T-helper 2 cell (primary cell): Measurements from ENCODE around the gene SHROOM4.

Source experiments
- DNase-seq, 5 experiments: peaks; one replicate each; pipeline versions ENCODE4 v3.0.0 to v3.0.0-alpha.2; 2012 to 2022

The SHROOM4 gene

GRCh38 chrX:50780144-50780543 lies 33.9 kb downstream of the SHROOM4 start:
- no peak for DNase-seq

DNA sequence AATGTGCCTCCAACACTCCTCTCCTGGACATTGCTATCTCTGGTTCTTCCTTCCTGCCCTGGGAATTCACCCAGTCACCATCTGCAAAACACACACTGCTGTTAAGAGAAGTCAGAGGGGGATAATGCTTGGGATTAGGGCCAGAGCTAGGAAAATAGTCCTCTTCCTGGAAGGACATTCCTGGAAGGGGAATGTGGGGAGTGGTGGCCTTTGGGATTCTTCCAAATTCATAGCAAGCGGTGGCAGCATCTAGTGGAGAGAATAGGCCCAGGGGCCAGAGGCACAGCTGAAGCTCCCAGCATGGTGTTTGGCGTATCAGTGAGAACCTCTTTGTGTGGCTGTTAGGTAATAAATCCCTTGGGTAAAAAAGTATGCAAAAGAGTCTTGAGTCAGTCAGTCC lies 34.3 kb downstream of the SHROOM4 start:
- DNase-seq, result no peak

- no peak for DNase-seq
Measured at GRCh38 chrX:50778272-50778671, 35.7 kb downstream of the SHROOM4 start.

DNA sequence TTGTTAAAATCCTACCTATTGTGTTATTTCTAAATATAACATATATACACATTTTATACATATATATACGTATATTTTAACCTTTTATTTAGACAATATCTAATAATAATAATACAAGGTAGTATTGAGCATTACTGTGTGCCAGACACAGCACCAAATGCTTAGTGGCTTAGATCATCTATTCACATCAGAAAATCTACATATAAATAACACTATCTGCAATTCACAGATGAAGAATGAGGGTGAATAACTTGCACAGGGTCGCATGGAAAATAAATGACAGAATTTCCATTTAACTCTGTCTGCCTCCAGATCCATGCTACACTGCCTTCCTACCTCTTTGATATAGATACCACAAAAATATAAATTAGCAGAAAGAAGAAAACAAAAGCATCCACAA lies 37.7 kb downstream of the SHROOM4 start:
- DNase-seq, result no peak

GRCh38 chrX:50771382-50771781 lies 42.6 kb downstream of the SHROOM4 start:
- DNase-seq, result no peak

- no peak for DNase-seq
Measured at GRCh38 chrX:50770702-50771101, 43.3 kb downstream of the SHROOM4 start.

- DNase-seq, result no peak
Measured at GRCh38 chrX:50769389-50770063, 44.5 kb downstream of the SHROOM4 start.

GRCh38 chrX:50768801-50769200 lies 45.2 kb downstream of the SHROOM4 start:
- no peak for DNase-seq

- no peak for DNase-seq
Measured at GRCh38 chrX:50765986-50766385, 48.0 kb downstream of the SHROOM4 start.

DNA sequence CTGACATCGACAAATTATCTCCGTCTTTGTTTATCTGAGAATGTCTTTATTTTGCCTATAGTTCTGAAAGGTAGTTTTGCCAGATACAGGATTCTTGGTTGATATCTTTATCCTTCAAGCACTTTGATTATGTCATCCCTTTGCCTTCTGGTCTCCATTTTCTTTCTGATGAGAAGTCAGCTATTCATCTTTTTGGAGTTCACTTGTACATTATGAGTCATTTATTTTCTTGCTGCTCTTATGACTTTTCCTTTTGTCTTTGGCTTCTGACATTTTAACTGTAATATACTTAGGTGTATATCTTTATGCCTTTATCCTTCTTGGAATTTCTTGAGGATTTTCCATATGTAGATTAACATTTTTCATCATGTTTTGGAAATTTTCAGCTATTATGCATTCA lies 51.4 kb downstream of the SHROOM4 start:
- no peak for DNase-seq

GRCh38 chrX:50756276-50756675 lies 57.7 kb downstream of the SHROOM4 start:
- peak in 1 of 5 experiments; percentile 1 for DNase-seq

DNA sequence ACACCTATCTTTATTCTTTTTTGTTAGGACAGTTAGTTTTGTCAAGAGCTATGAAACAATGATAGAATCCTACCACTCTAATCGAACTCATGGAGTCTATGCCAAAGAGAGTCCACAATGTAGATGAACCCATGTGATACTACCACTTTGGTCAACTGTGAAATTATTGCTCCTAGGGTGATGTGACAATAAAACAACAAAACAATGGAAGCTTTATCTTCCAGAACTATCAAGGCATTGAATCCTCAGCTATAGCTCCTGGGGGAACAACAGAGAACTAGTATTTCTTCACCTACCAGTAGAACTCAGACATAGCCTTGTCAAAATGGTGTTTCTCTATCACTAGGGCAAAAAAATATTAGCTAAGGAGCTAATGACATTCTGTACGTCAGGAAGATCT lies 62.9 kb downstream of the SHROOM4 start:
- no peak for DNase-seq

DNA sequence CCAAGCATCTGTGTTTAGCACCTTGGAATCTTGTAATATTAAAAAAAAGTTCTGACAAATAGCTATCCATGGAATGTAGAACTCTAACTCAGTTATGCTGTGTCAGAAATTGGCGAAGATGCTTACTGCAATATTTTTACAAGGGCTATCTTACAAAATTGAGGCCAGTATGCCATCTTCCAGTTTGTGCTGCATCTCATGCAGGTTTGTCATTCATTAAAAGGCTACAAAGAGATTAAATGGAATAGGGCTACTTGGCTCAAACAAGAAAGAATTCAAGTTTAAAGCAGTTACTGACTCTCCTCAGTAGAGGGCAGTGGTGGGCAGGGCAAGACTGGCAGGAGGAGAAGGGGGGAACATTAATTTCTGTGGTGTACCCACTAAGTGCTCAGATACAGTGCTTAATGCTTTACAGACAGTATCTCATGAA lies 66.5 kb downstream of the SHROOM4 start:
- peak in 1 of 5 experiments; percentile 0 for DNase-seq

GRCh38 chrX:50736656-50737055 lies 77.3 kb downstream of the SHROOM4 start:
- no peak for DNase-seq

GRCh38 chrX:50726296-50726695 lies 87.7 kb downstream of the SHROOM4 start:
- no peak for DNase-seq

GRCh38 chrX:50725310-50725709 lies 88.7 kb downstream of the SHROOM4 start:
- DNase-seq, result no peak

DNA sequence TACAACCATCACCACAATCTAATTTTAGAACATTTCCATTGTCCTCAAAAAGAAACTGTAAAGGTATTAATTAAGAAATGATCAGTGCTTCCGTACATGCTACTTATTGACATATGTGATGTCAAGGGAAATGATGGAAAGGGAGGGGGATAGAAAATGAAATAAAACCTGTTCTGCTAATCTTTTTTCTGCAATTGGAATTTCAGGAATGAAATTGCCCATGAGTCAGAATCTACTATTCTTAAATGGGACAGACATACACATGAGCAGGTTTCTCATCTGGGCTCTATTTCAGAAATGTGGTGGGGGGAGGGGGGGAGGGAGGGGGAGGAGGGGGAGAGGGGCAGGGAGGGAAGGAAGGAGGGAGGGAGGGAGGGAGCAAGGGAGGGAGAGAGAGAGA lies 91.0 kb downstream of the SHROOM4 start:
- DNase-seq, result no peak

- no peak for DNase-seq
Measured at GRCh38 chrX:50721764-50722521, 92.1 kb downstream of the SHROOM4 start.

DNA sequence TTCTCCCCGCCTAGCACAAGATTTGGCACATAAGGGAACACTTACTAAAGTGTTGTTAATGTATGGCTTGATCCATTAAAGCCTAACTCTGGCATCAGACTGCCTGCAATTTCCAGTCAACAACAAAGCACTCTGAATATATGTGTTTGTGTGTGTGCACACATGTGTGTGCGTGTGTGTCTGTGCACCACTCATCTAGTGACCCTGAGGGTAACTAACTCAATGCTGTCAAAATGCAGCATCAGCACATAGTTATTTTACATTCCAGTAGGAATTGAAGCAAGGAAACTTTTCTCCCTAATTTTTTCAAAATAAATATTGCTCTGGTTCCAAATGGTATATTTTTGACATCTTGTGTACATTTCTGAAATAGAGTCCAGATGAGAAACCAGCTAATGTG lies 94.4 kb downstream of the SHROOM4 start:
- no peak for DNase-seq

DNA sequence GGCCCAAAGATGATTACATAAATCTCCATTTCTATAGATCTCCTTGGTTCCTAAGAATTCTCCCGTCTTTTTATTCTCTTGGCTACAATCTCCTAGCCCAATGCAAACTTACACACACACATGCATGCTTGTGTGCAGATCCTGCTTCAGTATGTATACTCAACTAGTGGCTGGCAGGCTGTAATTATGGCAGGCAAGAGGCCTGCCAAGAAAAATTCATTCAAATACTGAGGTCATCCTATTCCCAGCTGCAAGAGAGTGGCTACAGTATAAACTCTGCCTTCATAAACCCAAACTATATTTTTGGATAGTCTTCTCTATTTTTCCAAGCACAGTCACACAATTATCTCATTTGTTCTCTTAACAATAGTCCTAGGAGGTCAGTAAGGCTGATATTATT lies 95.2 kb downstream of the SHROOM4 start:
- no peak for DNase-seq

DNA sequence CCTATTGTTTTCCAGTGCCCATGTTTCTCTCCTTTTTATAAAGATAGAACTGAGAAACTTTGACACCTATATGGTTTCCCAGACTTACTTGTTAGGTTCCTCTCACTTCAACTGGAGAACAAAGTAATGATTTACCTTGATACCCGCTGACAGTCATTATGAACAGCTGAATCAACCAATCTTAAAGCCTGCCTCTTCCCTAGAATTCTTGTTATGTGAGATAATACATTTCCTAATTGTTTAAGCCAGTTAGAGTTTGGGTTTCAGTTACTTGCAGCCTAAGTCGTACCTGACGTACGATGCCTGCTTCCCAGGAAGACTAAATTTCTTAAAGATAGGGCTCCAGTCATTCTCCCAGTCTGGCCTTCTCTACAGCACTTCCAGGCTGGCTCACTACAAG lies 97.3 kb downstream of the SHROOM4 start:
- DNase-seq, result no peak

- DNase-seq, result no peak
Measured at GRCh38 chrX:50712777-50713176, 101.2 kb downstream of the SHROOM4 start.

GRCh38 chrX:50711907-50712306 lies 102.1 kb downstream of the SHROOM4 start:
- DNase-seq, result no peak

DNA sequence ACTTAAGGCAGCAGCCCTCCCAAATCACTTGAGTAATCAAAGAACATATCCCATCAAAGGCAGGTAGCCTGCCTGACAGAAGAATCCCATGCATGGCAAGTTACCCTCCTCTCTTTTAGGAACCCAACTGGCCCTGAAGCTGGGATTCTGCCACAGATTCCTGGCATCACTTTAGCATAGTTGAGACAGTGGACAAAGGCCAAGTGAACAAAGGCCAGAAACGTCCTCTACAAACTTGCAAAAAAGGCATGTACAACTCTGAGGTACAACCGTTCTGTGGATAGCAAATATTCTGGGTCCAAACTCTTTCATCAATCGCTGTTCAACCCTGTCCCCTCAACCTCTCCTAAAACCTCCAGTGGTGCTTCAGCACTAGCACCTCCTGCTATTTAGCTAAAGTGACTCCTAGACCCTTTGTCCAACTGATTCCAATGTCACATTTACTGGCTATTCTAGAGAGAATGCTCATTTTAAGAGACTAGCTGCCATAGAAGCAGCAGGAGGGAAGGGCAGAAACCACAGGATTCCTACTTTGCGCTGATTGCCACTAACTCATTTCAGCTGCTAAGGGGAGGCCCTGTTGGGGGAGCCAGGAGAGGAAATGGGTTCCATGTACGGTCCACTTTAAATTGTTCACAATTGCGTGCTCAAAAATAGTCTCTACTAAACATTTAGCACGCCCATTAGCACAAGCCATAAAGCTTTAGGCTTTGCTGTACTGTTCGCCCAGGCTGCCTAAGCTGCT lies 105.9 kb downstream of the SHROOM4 start:
- DNase-seq, result no peak
